Small intestine (tissue), 7 donors: Measurements from ENCODE around the gene SLC25A43. TPM values are rescaled to one million over a fixed set of nuclear protein-coding genes. Genes with fewer than 3 reads are reported as not detected.
"Not testable (repeated sequence)": the region's sequence is repeated elsewhere in the genome, so short reads cannot be mapped to it uniquely, and the experiment has no call there.

Experiments
- DNase-seq, 2 donors: peaks; one replicate each; pipeline versions ENCODE4 v3.0.0 to v3.0.0-alpha.2; 2013
- FAIRE-seq: peaks from 2 replicates; lab custom pipeline; 2012; peaks lifted over from hg19 to GRCh38; lab: Jason Lieb, UNC
- H3K27ac ChIP-seq, 3 donors: one replicate each; pipeline ENCODE4 v1.5.1; 2013; ENCODE audit warnings: low read length in 2 of 3, mild to moderate bottlenecking in 2 of 3, control low read depth in 1 of 3, inconsistent platforms in 1 of 3, low read depth in 1 of 3, moderate library complexity in 1 of 3
- H3K27me3 ChIP-seq, 3 donors: one replicate each; pipeline ENCODE4 v1.6.1; 2013; ENCODE audit warnings: low read length in 3 of 3, inconsistent platforms in 1 of 3; ENCODE audit not compliant: control insufficient read depth in 3 of 3, insufficient read depth in 3 of 3
- H3K36me3 ChIP-seq, 3 donors: one replicate each; pipeline ENCODE4 v1.6.1; 2013; ENCODE audit warnings: low read length in 3 of 3, inconsistent platforms in 1 of 3, low read depth in 1 of 3, mild to moderate bottlenecking in 1 of 3, moderate library complexity in 1 of 3; ENCODE audit not compliant: control insufficient read depth in 3 of 3, insufficient read depth in 2 of 3
- H3K4me1 ChIP-seq, 3 donors: one replicate each; pipeline ENCODE4 v1.6.1; 2013; ENCODE audit warnings: low read length in 2 of 3, inconsistent platforms in 1 of 3, low read depth in 1 of 3, mild to moderate bottlenecking in 1 of 3, moderate library complexity in 1 of 3; ENCODE audit not compliant: control insufficient read depth in 3 of 3, insufficient read depth in 2 of 3
- H3K4me3 ChIP-seq, 3 donors: one replicate each; pipeline ENCODE4 v1.5.1; 2013; ENCODE audit warnings: low read length in 3 of 3, control low read depth in 1 of 3, inconsistent platforms in 1 of 3, low read depth in 1 of 3, mild to moderate bottlenecking in 1 of 3, moderate library complexity in 1 of 3
- H3K9me3 ChIP-seq, 2 donors: one replicate each; pipeline ENCODE4 v1.6.1; 2013; ENCODE audit warnings: low read depth in 1 of 2, low read length in 1 of 2; ENCODE audit not compliant: control insufficient read depth in 2 of 2, insufficient read depth in 1 of 2
- WGBS, 3 donors: extraction: QIAGEN DNeasy Blood & Tissue Kit; methylation state at CpG; one replicate each; pipeline ENCODE4 v1.1.7; 2013; 5-methylcytosine and 5-hydroxymethylcytosine counted together
- polyA plus RNA-seq, 4 donors: library from polyadenylated mRNA; stranded (reverse) in 3 of 4; unstranded in 1 of 4; fragments of 200-250 nt in 3 of 4; fragments of 120-200 nt in 1 of 4; gene quantifications; one replicate each; pipeline versions ENCODE4 v1.2.1 to v1.2.3, GENCODE V29; 2013
- donor health status: healthy with polysubstance abuse.
- donor health status: control.
- donor health status: control.
- donor health status: Bipolar disorder and iron deficiency.
- donor health status: healthy.

The SLC25A43 gene
- polyA plus RNA-seq, 4 donors, result 10.4 to 24.4 (median 15.4) TPM

DNA sequence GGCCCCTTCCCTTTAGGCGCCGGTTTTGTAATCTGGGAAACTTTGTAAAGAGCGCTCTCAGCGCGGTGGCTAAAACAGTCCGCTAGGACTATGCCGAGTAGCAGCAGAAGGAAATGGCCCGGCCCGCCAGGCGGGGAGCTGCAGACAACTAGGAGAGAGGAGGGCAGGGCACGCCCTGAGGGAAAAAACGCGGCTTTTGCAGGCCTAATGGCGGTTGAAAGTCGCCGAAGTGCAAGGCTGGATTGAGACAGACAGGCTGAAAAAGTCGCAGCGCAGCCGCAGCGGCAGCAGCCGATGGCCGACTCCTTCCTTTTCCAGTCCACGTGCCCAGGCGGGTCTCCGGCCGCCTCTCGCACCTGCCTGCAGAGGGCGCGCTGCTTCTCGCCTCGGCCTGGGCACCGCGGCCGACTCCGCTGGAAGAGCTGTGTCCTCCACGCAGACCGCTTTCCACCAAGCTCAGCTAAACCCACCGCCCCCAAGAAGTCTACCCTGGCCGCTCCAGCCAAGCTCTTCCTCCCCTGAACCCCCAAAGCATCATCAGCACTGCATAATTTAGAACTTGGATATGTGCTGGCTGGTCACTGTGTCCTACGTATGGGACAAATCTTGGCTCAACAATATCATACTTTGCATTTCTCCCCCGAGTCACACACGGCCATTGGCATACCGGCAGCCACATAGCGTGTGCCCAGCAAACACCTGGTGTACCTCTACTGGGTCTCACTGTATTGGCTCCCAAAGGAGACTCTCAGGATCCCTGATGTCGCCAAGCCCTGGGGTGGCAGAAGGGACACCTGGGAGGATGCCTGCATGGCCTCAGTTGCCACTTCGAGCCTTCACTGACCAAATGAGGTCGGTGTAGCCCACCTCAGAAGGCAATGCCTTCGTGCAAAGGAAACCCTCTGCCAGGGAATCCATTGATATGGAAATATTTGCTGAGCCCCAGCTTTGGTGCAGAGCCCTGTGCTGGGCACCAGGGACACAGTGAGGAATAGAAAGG, 83.6 kb downstream of the SLC25A43 start:
- Histone ChIP-seq H3K27me3 (no peaks in the 10 kb centered on the region), H3K4me1 (peaks cover 0 to 14% (median 5%) of the 10 kb centered on the region in 3 donors), H3K9me3 (no peaks in the 10 kb centered on the region), H3K36me3 (no peaks in the 10 kb centered on the region), H3K4me3 (peak overlapping the region in 2 of 3 donors; percentile 21 to 33), H3K27ac (peak overlapping the region; percentile 34 to 84 (median 75))
- DNase-seq (peak; percentile 66 to 72), FAIRE-seq (no peak)
- 13 to 45% (median 21%) methylated on average over 35 to 48 of the region's 48 CpGs for WGBS, 3 donors

DNA sequence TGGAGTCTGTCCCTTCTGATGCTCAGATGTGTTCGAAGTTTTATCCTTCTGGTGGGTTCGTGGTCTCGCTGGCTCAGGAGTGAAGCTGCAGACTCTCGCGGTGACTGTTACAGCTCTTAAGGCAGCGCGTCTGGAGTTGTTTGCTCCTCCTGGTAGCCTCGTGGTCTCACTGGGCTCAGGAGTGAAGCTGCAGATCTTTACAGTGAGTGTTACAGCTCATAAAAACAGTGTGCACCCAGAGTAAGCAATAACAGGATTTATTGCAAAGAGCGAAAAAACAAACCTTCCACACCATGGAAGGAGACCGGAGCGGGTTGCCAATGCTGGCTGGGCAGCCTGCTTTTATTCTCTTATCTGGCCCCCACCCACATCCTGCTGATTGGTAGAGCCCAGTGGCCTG, 87.6 kb downstream of the SLC25A43 start:
- H3K36me3 ChIP-seq, result no peaks in the 10 kb centered on the region
- no peak overlapping the region for H3K27ac ChIP-seq
- H3K4me3 ChIP-seq, result no peak overlapping the region
- DNase-seq (no peak), FAIRE-seq (no peak)
- H3K27me3 ChIP-seq, result no peaks in the 10 kb centered on the region
- peaks cover 0 to 7% (median 4%) of the 10 kb centered on the region in 3 donors for H3K4me1 ChIP-seq
- WGBS, 3 donors, result 71 to 85% (median 71%) methylated on average over 11 of the region's 11 CpGs
- H3K9me3 ChIP-seq, result no peaks in the 10 kb centered on the region

DNA sequence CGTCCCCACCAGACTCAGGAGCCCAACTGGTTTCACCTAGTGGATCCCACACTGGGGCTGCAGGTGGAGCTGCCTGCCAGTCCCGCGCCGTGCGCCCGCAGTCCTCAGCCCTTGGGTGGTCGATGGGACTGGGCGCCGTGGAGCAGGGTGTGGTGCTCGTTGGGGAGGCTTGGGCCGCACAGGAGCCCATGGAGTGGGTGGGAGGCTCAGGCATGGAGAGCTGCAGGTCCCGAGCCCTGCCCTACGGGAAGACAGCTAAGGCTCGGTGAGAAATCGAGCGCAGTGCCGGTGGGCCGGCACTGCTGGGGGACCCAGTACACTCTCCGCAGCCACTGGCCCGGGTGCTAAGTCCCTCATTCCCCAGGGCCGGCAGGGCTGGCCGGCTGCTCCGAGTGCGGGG, 88.6 kb downstream of the SLC25A43 start:
- 93 to 95% (median 93%) methylated on average over 11 to 24 of the region's 24 CpGs for WGBS, 3 donors
- not testable (repeated sequence) for FAIRE-seq, H3K27me3 ChIP-seq, H3K4me1 ChIP-seq, H3K9me3 ChIP-seq, H3K4me3 ChIP-seq, H3K36me3 ChIP-seq, H3K27ac ChIP-seq, DNase-seq

DNA sequence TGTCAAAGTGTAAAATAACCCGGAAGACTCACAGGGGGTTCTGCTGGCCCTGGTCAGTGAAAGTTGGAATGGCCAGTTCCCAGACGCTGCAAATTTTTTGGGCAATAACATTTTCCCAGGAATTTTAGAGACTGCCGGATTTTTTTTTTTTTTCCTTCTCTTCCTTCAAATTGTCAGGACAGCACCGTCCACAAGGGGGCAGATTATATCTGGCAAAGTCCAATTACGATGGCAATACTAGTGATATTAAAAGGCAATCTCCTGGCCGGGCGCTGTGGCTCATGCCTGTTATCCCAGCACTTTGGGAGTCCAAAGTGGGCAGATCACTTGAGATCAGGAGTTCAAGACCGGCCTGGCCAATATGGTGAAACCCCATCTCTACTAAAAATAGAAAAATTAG, 89.6 kb downstream of the SLC25A43 start:
- H3K4me3 ChIP-seq, result no peak overlapping the region
- FAIRE-seq, result no peak
- no peaks in the 10 kb centered on the region for H3K9me3 ChIP-seq
- 6 to 17% (median 10%) methylated on average over 8 of the region's 8 CpGs for WGBS, 3 donors
- H3K27me3 ChIP-seq, result no peaks in the 10 kb centered on the region
- H3K4me1 ChIP-seq, result no peaks in the 10 kb centered on the region
- peak; percentile 62 to 69 for DNase-seq
- H3K36me3 ChIP-seq, result no peaks in the 10 kb centered on the region
- H3K27ac ChIP-seq, result no peak overlapping the region

DNA sequence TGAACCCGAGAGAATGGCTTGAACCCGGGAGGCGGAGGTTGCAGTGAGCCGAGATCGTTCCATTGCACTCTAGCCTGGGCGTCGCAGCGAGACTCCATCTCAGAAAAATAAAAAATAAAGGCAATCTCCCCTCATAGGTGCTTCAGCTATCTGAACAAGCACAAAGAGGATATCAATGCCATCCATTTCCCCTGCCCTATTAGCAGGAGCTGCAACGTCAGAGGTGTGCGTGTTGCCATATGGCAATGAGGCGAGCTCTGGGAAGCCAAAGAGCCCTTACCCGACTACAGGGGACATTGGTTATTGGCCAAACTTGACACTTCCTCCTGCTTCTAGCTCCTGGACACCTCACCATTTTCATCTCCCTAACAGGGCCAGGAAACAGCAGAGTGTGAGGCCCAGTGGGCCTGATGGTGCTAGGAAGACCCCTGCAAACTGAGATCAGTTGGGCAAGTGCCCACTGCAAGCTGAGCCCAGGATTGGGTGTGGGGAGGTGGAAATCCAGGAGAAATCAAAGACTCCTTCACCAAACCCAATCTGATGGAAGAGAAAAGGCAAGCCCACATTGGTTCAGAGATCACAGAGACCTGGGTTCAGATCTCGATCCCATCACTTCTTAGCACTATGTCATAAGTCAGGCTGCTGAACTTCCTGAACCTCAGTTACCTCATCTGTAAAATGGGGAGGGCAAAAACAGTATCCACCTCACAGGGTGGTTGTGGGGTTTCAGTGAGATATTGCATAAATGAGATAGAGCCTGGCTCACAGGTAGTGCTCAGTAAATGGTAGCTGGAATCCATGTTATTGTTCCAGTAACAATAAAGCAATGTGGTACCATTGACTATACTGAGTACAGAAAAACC, 90.3 kb downstream of the SLC25A43 start:
- H3K4me3 ChIP-seq, result no peak overlapping the region
- no peaks in the 10 kb centered on the region for H3K36me3 ChIP-seq
- no peak for DNase-seq
- peaks cover 0 to 4% (median 0%) of the 10 kb centered on the region in 3 donors for H3K4me1 ChIP-seq
- H3K9me3 ChIP-seq, result no peaks in the 10 kb centered on the region
- no peak overlapping the region for H3K27ac ChIP-seq
- no peak for FAIRE-seq
- 58 to 79% (median 68%) methylated on average over 13 of the region's 13 CpGs for WGBS, 3 donors
- H3K27me3 ChIP-seq, result no peaks in the 10 kb centered on the region

DNA sequence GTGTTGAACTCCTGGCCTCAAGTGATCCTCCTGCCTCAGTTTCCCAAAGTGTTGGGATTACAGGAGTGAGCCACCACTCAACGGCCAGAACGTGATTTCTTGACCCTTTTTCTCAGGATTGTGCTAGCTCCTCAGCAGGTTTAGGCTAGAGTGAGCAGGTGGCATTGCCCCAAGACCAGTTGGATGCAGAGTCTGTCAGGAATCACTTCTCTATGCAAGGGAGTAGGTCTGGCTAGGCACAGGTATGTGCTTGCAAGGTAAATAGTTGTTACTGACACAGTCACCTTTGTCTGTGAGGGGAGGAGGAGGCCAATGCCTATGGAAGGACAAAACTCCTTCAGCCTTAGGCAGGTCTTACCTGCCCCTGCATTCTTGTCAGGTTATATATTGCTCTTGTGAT, 93.3 kb downstream of the SLC25A43 start:
- 65 to 100% (median 90%) methylated on average over 2 of the region's 2 CpGs for WGBS, 3 donors
- DNase-seq, result no peak
- H3K27me3 ChIP-seq, result no peaks in the 10 kb centered on the region
- no peaks in the 10 kb centered on the region for H3K9me3 ChIP-seq
- H3K27ac ChIP-seq, result no peak overlapping the region
- peaks cover 0 to 21% (median 2%) of the 10 kb centered on the region in 3 donors for H3K4me1 ChIP-seq
- no peak for FAIRE-seq
- H3K4me3 ChIP-seq, result no peak overlapping the region
- no peaks in the 10 kb centered on the region for H3K36me3 ChIP-seq

DNA sequence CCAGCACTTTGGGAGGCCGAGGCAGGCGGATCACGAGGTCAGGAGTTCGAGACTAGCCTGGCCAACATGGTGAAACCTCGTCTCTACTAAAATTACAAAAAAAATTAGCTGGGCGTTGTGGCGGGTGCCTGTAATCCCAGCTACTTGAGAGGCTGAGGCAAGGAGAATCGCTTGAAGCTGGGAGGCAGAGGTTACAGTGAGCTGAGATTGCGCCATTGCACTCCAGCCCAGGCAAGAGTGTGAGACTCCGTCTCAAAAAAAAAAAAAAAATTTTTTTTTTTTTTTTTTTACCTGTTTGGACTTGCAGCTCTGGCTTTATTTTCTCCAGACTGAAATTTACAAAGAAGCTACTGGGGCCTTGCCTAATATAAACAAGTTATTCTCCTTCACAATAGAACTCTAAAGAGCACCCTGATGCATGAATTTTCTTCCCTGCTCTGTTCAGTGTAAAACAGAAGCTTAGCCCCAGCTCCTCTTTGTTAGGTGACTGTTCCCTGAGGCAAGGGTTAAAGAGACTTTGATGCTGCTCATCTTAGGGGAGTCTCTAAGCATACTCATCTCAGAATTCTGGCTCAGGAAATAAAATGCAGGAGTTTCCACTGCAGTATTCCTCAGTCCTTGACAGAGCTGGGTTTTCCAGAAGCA, 94.8 kb downstream of the SLC25A43 start:
- not testable (repeated sequence) for FAIRE-seq, H3K27me3 ChIP-seq, DNase-seq, H3K9me3 ChIP-seq, H3K36me3 ChIP-seq, H3K4me3 ChIP-seq
- WGBS, 3 donors, result 65 to 83% (median 82%) methylated on average over 9 to 10 of the region's 10 CpGs
- Histone ChIP-seq H3K27ac (peak overlapping the region; percentile 79 to 88 (median 85)), H3K4me1 (peaks cover 0 to 21% (median 2%) of the 10 kb centered on the region in 3 donors)
